H9 (cell line): ENCODE measurements around the gene SDC4. TPM values are rescaled to one million over a fixed set of nuclear protein-coding genes. Genes with fewer than 3 reads are reported as not detected.

Source experiments
- DNase-seq: peaks from one replicate; pipeline ENCODE4 v3.0.0-alpha.2; 2017
- H2AFZ ChIP-seq: one replicate; pipeline ENCODE4 v1.6.1; 2013; ENCODE audit warnings: mild to moderate bottlenecking, low read length, control low read depth, moderate library complexity
- H2AK5ac ChIP-seq: 2 replicates; pipeline ENCODE4 v1.6.1; 2013; ENCODE audit warnings: low read length, control low read depth, mixed read lengths; ENCODE audit not compliant: insufficient read length
- H2BK120ac ChIP-seq: one replicate; pipeline ENCODE4 v1.6.1; 2013; ENCODE audit warnings: low read depth, mild to moderate bottlenecking, low read length, control low read depth, inconsistent platforms; ENCODE audit not compliant: poor library complexity, severe bottlenecking
- H2BK12ac ChIP-seq: 2 replicates; pipeline ENCODE4 v1.6.1; 2013; ENCODE audit warnings: low read length, control low read depth, mixed read lengths, low read depth; ENCODE audit not compliant: insufficient read length
- H2BK15ac ChIP-seq: 2 replicates; pipeline ENCODE4 v1.6.1; 2013; ENCODE audit warnings: low read depth, low read length, control low read depth
- H2BK20ac ChIP-seq: one replicate; pipeline ENCODE4 v1.6.1; 2013; ENCODE audit warnings: low read depth, mild to moderate bottlenecking, low read length, control low read depth, inconsistent platforms; ENCODE audit not compliant: poor library complexity, severe bottlenecking
- H2BK5ac ChIP-seq: 2 replicates; pipeline ENCODE4 v1.6.1; 2013; ENCODE audit warnings: low read length, control low read depth, mixed read lengths; ENCODE audit not compliant: insufficient read length
- H3K14ac ChIP-seq: 2 replicates; pipeline ENCODE4 v1.6.1; 2013; ENCODE audit warnings: low read length, control low read depth; ENCODE audit not compliant: insufficient read depth
- H3K18ac ChIP-seq: 2 replicates; pipeline ENCODE4 v1.6.1; 2013; ENCODE audit warnings: low read depth, mild to moderate bottlenecking, mixed read lengths, low read length, control low read depth; ENCODE audit not compliant: insufficient read length
- H3K23ac ChIP-seq: 2 replicates; pipeline ENCODE4 v1.6.1; 2013; ENCODE audit warnings: low read length, control low read depth, mixed read lengths, low read depth; ENCODE audit not compliant: insufficient read length
- H3K23me2 ChIP-seq: 2 replicates; pipeline ENCODE4 v1.6.1; 2013; ENCODE audit warnings: low read depth, mild to moderate bottlenecking, mixed read lengths, low read length, control low read depth; ENCODE audit not compliant: insufficient read length, poor library complexity, severe bottlenecking
- H3K27ac ChIP-seq: 2 replicates; pipeline ENCODE4 v1.5.1; 2013; ENCODE audit warnings: low read length, control low read depth, mixed read lengths, low read depth; ENCODE audit not compliant: insufficient read length
- H3K27me3 ChIP-seq: 2 replicates; pipeline ENCODE4 v1.6.1; 2013; ENCODE audit warnings: low read length, control low read depth, inconsistent platforms; ENCODE audit not compliant: insufficient read depth
- H3K4ac ChIP-seq: 2 replicates; pipeline ENCODE4 v1.6.1; 2013; ENCODE audit warnings: low read depth, mild to moderate bottlenecking, control low read depth, inconsistent platforms, low read length, moderate library complexity
- H3K4me1 ChIP-seq: 2 replicates; pipeline ENCODE4 v1.6.1; 2013; ENCODE audit warnings: low read length, control low read depth, inconsistent platforms; ENCODE audit not compliant: insufficient read depth
- H3K4me2 ChIP-seq: 2 replicates; pipeline ENCODE4 v1.6.1; 2013; ENCODE audit warnings: low read length, control low read depth, mixed read lengths; ENCODE audit not compliant: insufficient read length, insufficient read depth
- H3K56ac ChIP-seq: 2 replicates; pipeline ENCODE4 v1.6.1; 2013; ENCODE audit warnings: low read depth, mild to moderate bottlenecking, mixed read lengths, low read length, control low read depth; ENCODE audit not compliant: insufficient read length
- H3K79me1 ChIP-seq: 2 replicates; pipeline ENCODE4 v1.6.1; 2013; ENCODE audit warnings: low read depth, mild to moderate bottlenecking, moderate library complexity, low read length, control low read depth, inconsistent platforms; ENCODE audit not compliant: insufficient read depth, poor library complexity, severe bottlenecking
- H3K79me2 ChIP-seq: 2 replicates; pipeline ENCODE4 v1.6.1; 2013; ENCODE audit warnings: low read length, control low read depth, inconsistent platforms; ENCODE audit not compliant: insufficient read depth
- H3K9ac ChIP-seq: 2 replicates; pipeline ENCODE4 v1.6.1; 2013; ENCODE audit warnings: low read length, control low read depth, mixed read lengths; ENCODE audit not compliant: insufficient read length; ENCODE audit errors: extremely low read depth
- H3K9me3 ChIP-seq: one replicate; pipeline ENCODE4 v1.6.1; 2013; ENCODE audit warnings: low read depth, low read length, inconsistent platforms; ENCODE audit not compliant: control insufficient read depth
- H3T11ph ChIP-seq: one replicate; pipeline ENCODE4 v1.6.1; 2013; ENCODE audit warnings: mild to moderate bottlenecking, low read length, control low read depth, inconsistent platforms
- H4K20me1 ChIP-seq: one replicate; pipeline ENCODE4 v1.6.1; 2013; ENCODE audit not compliant: control insufficient read depth, insufficient read length, insufficient read depth
- H4K5ac ChIP-seq: 2 replicates; pipeline ENCODE4 v1.6.1; 2013; ENCODE audit warnings: low read depth, mild to moderate bottlenecking, mixed read lengths, low read length, control low read depth; ENCODE audit not compliant: insufficient read length
- H4K8ac ChIP-seq: replicated peaks from 2 replicates; pipeline ENCODE4 v1.6.1; 2013; ENCODE audit warnings: low read length, control low read depth, mixed read lengths, low read depth; ENCODE audit not compliant: insufficient read length
- H4K91ac ChIP-seq: 2 replicates; pipeline ENCODE4 v1.6.1; 2013; ENCODE audit warnings: low read depth, mild to moderate bottlenecking, moderate library complexity, mixed read lengths, low read length, control low read depth; ENCODE audit not compliant: insufficient read length
- H3K27ac Mint-ChIP-seq, 3 experiments: 2 replicates in 2 of 3; 3 replicates in 1 of 3; pipeline ENCODE4 v1.8.0; 2020 to 2021; ENCODE audit warnings: mixed read lengths in 3 of 3, mild to moderate bottlenecking in 1 of 3, moderate library complexity in 1 of 3
- H3K27me3 Mint-ChIP-seq: 2 replicates; pipeline ENCODE4 v1.8.0; 2021; ENCODE audit warnings: low read depth, mild to moderate bottlenecking, moderate library complexity, mixed read lengths
- H3K36me3 Mint-ChIP-seq, 3 experiments: 2 replicates in 2 of 3; 3 replicates in 1 of 3; pipeline ENCODE4 v1.8.0; 2020 to 2021; ENCODE audit warnings: low read depth in 3 of 3, mixed read lengths in 3 of 3; ENCODE audit not compliant: insufficient read depth in 1 of 3
- H3K4me1 Mint-ChIP-seq, 2 experiments: 2 replicates each; pipeline ENCODE4 v1.8.0; 2020; ENCODE audit warnings: mixed read lengths in 2 of 2
- H3K4me3 Mint-ChIP-seq, 2 experiments: 2 replicates in 1 of 2; 3 replicates in 1 of 2; pipeline ENCODE4 v1.8.0; 2020 to 2021; ENCODE audit warnings: mild to moderate bottlenecking in 2 of 2, mixed read lengths in 2 of 2, moderate library complexity in 1 of 2
- H3K9me3 Mint-ChIP-seq, 2 experiments: 2 replicates in 1 of 2; 3 replicates in 1 of 2; pipeline ENCODE4 v1.8.0; 2020; ENCODE audit warnings: mild to moderate bottlenecking in 2 of 2, mixed read lengths in 2 of 2, moderate library complexity in 1 of 2
- CTCF ChIP-seq: fragments of 200-600 bp; sonication (generic); conservative IDR thresholded peaks from 3 replicates; pipeline ENCODE4 v1.8.0; 2021; ENCODE audit warnings: antibody characterized with exemption, mild to moderate bottlenecking
- WGBS: extraction: QIAGEN DNeasy Blood & Tissue Kit; methylation state at CpG from one replicate; pipeline ENCODE4 v1.1.7; 2013; ENCODE audit warnings: missing lambda C conversion rate, low lambda C conversion rate, mixed read lengths; ENCODE audit not compliant: insufficient read length; ENCODE audit errors: extremely low coverage; 5-methylcytosine and 5-hydroxymethylcytosine counted together
- total RNA-seq: library from RNA; stranded (reverse); gene quantifications from 2 replicates; pipeline ENCODE4 v1.2.1, GENCODE V29; 2021

Gene SDC4
- total RNA-seq, 1 experiment from 2014 or later = 50.7 TPM

GRCh38 chr20:45303586-45304463 lies 44.4 kb downstream of the SDC4 start:
- H3K79me1 ChIP-seq = no peaks in the 10 kb centered on the region
- no peak overlapping the region for H2AFZ ChIP-seq
- WGBS = no CpG with 5 or more reads among the region's 47 CpGs
- no peak for DNase-seq
- no peak overlapping the region for H3K4ac ChIP-seq
- H3K9ac ChIP-seq = no peak overlapping the region
- no peak overlapping the region for H3K56ac ChIP-seq
- H3K14ac ChIP-seq = no peak overlapping the region
- no peak overlapping the region for H3K4me2 ChIP-seq
- no peak overlapping the region for H4K5ac ChIP-seq
- H3K27ac ChIP-seq = no peak overlapping the region
- H4K8ac ChIP-seq = no peak overlapping the region
- no peak overlapping the region for H2BK5ac ChIP-seq
- Mint-ChIP-seq H3K4me1 (peaks cover 14 to 26% of the 10 kb centered on the region in 2 experiments), H3K27me3 (peaks cover 14% of the 10 kb centered on the region), H3K27ac (no peak overlapping the region; a peak in 1 of 7 replicates), H3K36me3 (no peaks in the 10 kb centered on the region), H3K9me3 (no peaks in the 10 kb centered on the region; a peak in 1 of 5 replicates), H3K4me3 (no peak overlapping the region)
- H3K4me1 ChIP-seq = no peaks in the 10 kb centered on the region
- TF ChIP-seq CTCF = no peak
- H3T11ph ChIP-seq = no peak overlapping the region
- no peak overlapping the region for H2BK120ac ChIP-seq
- no peak overlapping the region for H3K23ac ChIP-seq
- no peak overlapping the region for H2BK12ac ChIP-seq
- peaks cover 2% of the 10 kb centered on the region for H3K23me2 ChIP-seq
- H3K18ac ChIP-seq = no peak overlapping the region
- H4K20me1 ChIP-seq = no peaks in the 10 kb centered on the region
- no peak overlapping the region for H2BK20ac ChIP-seq
- H2BK15ac ChIP-seq = no peak overlapping the region
- no peak overlapping the region for H4K91ac ChIP-seq
- H3K79me2 ChIP-seq = no peaks in the 10 kb centered on the region
- H2AK5ac ChIP-seq = no peak overlapping the region
- H3K27me3 ChIP-seq = no peaks in the 10 kb centered on the region
- no peaks in the 10 kb centered on the region for H3K9me3 ChIP-seq
